Measurements from ENCODE around the gene DCUN1D2.

DNA sequence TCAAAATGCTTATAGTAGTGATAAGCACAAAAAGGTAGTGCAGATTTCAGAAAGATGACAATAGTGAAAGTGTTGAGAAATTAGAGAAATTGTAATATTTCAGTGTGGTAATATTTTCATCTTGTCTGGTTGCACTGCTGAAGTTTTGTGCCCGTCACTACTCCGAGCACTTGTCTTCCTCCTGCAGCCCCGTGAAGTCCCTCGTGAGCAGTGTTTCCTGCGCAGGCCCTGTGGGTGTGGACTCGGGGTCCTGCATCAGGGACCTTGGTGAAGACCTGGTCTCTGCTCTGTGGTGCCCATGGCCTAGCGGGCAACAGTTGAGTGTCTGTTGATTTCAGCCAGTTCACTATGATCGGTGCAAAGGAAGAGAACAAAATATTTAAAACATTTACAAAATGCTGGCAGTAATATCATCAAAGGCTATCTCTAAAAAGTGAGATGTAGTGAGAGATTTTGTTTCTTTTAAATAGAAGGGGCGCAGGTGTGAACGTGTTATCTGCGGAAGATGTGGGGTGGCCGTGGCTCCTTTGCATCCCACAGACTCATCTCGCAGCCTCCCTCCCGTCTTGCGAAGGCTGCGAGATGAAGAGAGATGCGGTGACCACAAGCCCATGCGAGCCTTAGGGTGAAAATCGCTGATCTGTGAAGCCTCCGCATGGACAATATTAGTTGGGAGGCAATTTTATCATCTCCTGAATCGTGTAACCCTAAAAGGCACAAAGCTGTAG, 27.7 kb upstream of the DCUN1D2 start:
- TF ChIP-seq POLR2A (IDR thresholded peaks at IDR 0.05) (no peak), POLR2AphosphoS5 (IDR thresholded peaks at IDR 0.05) (no peak)
- TF ChIP-seq, protein P1, sequence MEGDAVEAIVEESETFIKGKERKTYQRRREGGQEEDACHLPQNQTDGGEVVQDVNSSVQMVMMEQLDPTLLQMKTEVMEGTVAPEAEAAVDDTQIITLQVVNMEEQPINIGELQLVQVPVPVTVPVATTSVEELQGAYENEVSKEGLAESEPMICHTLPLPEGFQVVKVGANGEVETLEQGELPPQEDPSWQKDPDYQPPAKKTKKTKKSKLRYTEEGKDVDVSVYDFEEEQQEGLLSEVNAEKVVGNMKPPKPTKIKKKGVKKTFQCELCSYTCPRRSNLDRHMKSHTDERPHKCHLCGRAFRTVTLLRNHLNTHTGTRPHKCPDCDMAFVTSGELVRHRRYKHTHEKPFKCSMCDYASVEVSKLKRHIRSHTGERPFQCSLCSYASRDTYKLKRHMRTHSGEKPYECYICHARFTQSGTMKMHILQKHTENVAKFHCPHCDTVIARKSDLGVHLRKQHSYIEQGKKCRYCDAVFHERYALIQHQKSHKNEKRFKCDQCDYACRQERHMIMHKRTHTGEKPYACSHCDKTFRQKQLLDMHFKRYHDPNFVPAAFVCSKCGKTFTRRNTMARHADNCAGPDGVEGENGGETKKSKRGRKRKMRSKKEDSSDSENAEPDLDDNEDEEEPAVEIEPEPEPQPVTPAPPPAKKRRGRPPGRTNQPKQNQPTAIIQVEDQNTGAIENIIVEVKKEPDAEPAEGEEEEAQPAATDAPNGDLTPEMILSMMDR (IDR thresholded peaks at IDR 0.05 in 8 of 11, conservative IDR thresholded peaks at IDR 0.05 in 3 of 11): no peak

Measured in spleen (tissue), 7 donors.